H1 (cell line): ENCODE results near the gene BTBD10.

ENCODE experiments used
- CEBPB ChIP-seq: IDR thresholded peaks from 2 replicates; pipeline ENCODE4 v1.6.1; 2012; ENCODE audit warnings: low read depth, low read length
- CREB1 ChIP-seq: IDR thresholded peaks from 2 replicates; pipeline ENCODE4 v1.6.1; 2012; ENCODE audit warnings: inconsistent platforms
- CTCF ChIP-seq, 3 experiments: IDR thresholded peaks; 1 replicate in 2 of 3; 2 replicates in 1 of 3; pipeline versions ENCODE4 v1.5.1 to v1.6.1; 2011; ENCODE audit warnings: low read length in 3 of 3, mild to moderate bottlenecking in 3 of 3, inconsistent platforms in 2 of 3, low read depth in 1 of 3, moderate library complexity in 1 of 3; ENCODE audit not compliant: insufficient read depth in 1 of 3; ENCODE audit errors: control extremely low read depth in 1 of 3
- EZH2 ChIP-seq: fragments of 200-600 bp; sonication (generic); IDR thresholded peaks from 2 replicates; pipeline ENCODE4 v1.7.1; 2012; ENCODE audit warnings: low read depth, mild to moderate bottlenecking, moderate library complexity, low read length, inconsistent platforms; ENCODE audit not compliant: severe bottlenecking
- GABPA ChIP-seq: IDR thresholded peaks from 2 replicates; pipeline ENCODE4 v1.6.1; 2011; ENCODE audit warnings: mild to moderate bottlenecking, low read length, moderate library complexity, borderline replicate concordance; ENCODE audit not compliant: insufficient read depth
- HDAC2 ChIP-seq, 2 experiments: fragments of 300-600 bp in 1 of 2; sonication (generic) in 1 of 2; IDR thresholded peaks; 2 replicates each; pipeline ENCODE4 v1.6.1; 2011 to 2012; ENCODE audit warnings: low read depth in 2 of 2, low read length in 2 of 2, mild to moderate bottlenecking in 2 of 2, moderate library complexity in 2 of 2, borderline replicate concordance in 1 of 2, inconsistent platforms in 1 of 2
- HDAC6 ChIP-seq: IDR thresholded peaks from one replicate; pipeline ENCODE4 v1.7.1; 2012; ENCODE audit warnings: low read depth, mild to moderate bottlenecking, inconsistent platforms, low read length, moderate library complexity
- MAFK ChIP-seq: IDR thresholded peaks from 2 replicates; pipeline ENCODE4 v1.6.1; 2012; ENCODE audit warnings: low read depth, mild to moderate bottlenecking, improper control_type of control experiment, low read length
- PHF8 ChIP-seq: fragments of 200-600 bp; sonication (generic); conservative IDR thresholded peaks from 2 replicates; pipeline ENCODE4 v1.7.1; 2012; ENCODE audit warnings: low read depth, mild to moderate bottlenecking, inconsistent platforms, low read length, moderate library complexity
- POLR2A ChIP-seq, 2 experiments: IDR thresholded peaks; 1 replicate in 1 of 2; 2 replicates in 1 of 2; pipeline ENCODE4 v1.6.1; 2011; ENCODE audit warnings: low read depth in 2 of 2, low read length in 2 of 2, mild to moderate bottlenecking in 2 of 2; ENCODE audit errors: control extremely low read depth in 1 of 2
- RAD21 ChIP-seq, 2 experiments: IDR thresholded peaks in 1 of 2; conservative IDR thresholded peaks in 1 of 2; 2 replicates each; pipeline ENCODE4 v1.6.1; 2011; ENCODE audit warnings: low read depth in 2 of 2, low read length in 2 of 2, improper control_type of control experiment in 1 of 2, inconsistent platforms in 1 of 2, mild to moderate bottlenecking in 1 of 2, moderate library complexity in 1 of 2
- SP1 ChIP-seq: IDR thresholded peaks from 2 replicates; pipeline ENCODE4 v1.6.1; 2011; ENCODE audit warnings: low read depth, low read length
- SP2 ChIP-seq: IDR thresholded peaks from 2 replicates; pipeline ENCODE4 v1.6.1; 2012; ENCODE audit warnings: mild to moderate bottlenecking, low read length, inconsistent platforms
- YY1 ChIP-seq: IDR thresholded peaks from 2 replicates; pipeline ENCODE4 v1.6.1; 2011; ENCODE audit warnings: low read depth, mild to moderate bottlenecking, low read length

- TF ChIP-seq CTCF (IDR thresholded peaks at IDR 0.05; ENCODE audit: control extremely low read depth in 1 of 3, insufficient read depth in 1 of 3, low read depth in 1 of 3, low read length in 3 of 3) (no peak), POLR2A (IDR thresholded peaks at IDR 0.05; ENCODE audit: control extremely low read depth in 1 of 2, low read depth in 2 of 2, low read length in 2 of 2) (no peak), HDAC6 (no peak), HDAC2 (IDR thresholded peaks at IDR 0.05; ENCODE audit: borderline replicate concordance in 1 of 2, low read depth in 2 of 2, low read length in 2 of 2) (no peak), RAD21 (IDR thresholded peaks at IDR 0.05 in 1 of 2, conservative IDR thresholded peaks at IDR 0.05 in 1 of 2; ENCODE audit: low read depth in 2 of 2, low read length in 2 of 2) (no peak), CREB1 (no peak), SP2 (no peak), MAFK (no peak), YY1 (no peak), GABPA (no peak), SP1 (no peak), CEBPB (no peak), EZH2 (no peak), PHF8 (no peak)
These were observed 84.7 kb downstream of the BTBD10 start for GRCh38 chr11:13378316-13378715.
